ENCODE results near the gene PTPRR. TPM values are rescaled to one million over a fixed set of nuclear protein-coding genes. Genes with fewer than 3 reads are reported as not detected.
"Not testable (repeated sequence)": the region's sequence is repeated elsewhere in the genome, so short reads cannot be mapped to it uniquely, and the experiment has no call there.

The PTPRR gene
- total RNA-seq, 4 donors from 2014 or later, result 0.57 to 2.1 (median 0.84) TPM

DNA sequence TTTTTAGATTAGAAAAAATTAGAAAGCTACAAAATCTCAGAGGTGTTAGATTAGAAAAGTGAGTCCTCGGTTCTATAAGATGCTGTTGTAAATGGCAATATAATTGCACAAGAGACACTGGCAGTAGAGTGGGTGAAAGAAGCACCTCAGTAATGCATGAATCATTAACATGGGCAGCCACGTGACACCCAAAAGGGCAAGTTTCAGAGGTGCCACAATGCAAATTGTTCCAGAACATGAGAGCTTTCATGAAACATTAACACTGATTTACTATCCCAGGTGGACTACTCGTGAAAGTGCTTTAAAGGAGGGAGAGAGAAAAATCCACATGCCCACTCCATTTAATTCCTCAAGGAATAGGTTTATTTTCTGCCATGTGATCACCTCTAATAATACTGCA lies 108.4 kb downstream of the PTPRR start:
- WGBS, result 67% methylated on average over 3 of the region's 3 CpGs
- TF ChIP-seq POLR2A (IDR thresholded peaks at IDR 0.05; ENCODE audit: low read depth) (no peak), POLR2AphosphoS5 (IDR thresholded peaks at IDR 0.05) (no peak), EP300 (IDR thresholded peaks at IDR 0.05) (no peak)
- TF ChIP-seq, protein P1, sequence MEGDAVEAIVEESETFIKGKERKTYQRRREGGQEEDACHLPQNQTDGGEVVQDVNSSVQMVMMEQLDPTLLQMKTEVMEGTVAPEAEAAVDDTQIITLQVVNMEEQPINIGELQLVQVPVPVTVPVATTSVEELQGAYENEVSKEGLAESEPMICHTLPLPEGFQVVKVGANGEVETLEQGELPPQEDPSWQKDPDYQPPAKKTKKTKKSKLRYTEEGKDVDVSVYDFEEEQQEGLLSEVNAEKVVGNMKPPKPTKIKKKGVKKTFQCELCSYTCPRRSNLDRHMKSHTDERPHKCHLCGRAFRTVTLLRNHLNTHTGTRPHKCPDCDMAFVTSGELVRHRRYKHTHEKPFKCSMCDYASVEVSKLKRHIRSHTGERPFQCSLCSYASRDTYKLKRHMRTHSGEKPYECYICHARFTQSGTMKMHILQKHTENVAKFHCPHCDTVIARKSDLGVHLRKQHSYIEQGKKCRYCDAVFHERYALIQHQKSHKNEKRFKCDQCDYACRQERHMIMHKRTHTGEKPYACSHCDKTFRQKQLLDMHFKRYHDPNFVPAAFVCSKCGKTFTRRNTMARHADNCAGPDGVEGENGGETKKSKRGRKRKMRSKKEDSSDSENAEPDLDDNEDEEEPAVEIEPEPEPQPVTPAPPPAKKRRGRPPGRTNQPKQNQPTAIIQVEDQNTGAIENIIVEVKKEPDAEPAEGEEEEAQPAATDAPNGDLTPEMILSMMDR (IDR thresholded peaks at IDR 0.05), result no peak
- no peak for DNase-seq (ENCODE audit: extremely low spot score)
- Histone ChIP-seq H3K4me1 (no peaks in the 10 kb centered on the region), H3K4me3 (no peak overlapping the region), H3K9me3 (peaks cover 0 to 6% (median 0%) of the 10 kb centered on the region in 4 donors), H3K27ac (replicated peaks in 1 of 4) (no peak overlapping the region), H3K36me3 (no peaks in the 10 kb centered on the region), H3K27me3 (no peaks in the 10 kb centered on the region)
- intact Hi-C loops (cut with DNase I), result no loop called here

GRCh38 chr12:70809887-70810286 lies 110.7 kb downstream of the PTPRR start:
- Histone ChIP-seq H3K4me3 (no peak overlapping the region), H3K36me3 (no peaks in the 10 kb centered on the region), H3K9me3 (peaks cover 0 to under 1% (median 0%) of the 10 kb centered on the region in 4 donors), H3K27me3 (no peaks in the 10 kb centered on the region), H3K4me1 (no peaks in the 10 kb centered on the region), H3K27ac (replicated peaks in 1 of 4) (no peak overlapping the region)
- TF ChIP-seq EP300 (IDR thresholded peaks at IDR 0.05), result no peak
- no peak for TF ChIP-seq POLR2AphosphoS5 (IDR thresholded peaks at IDR 0.05)
- no peak for TF ChIP-seq POLR2A (IDR thresholded peaks at IDR 0.05; ENCODE audit: low read depth)
- WGBS, result 76% methylated on average over 4 of the region's 4 CpGs
- intact Hi-C loops (cut with DNase I), result no loop called here
- no peak for DNase-seq (ENCODE audit: extremely low spot score)

DNA sequence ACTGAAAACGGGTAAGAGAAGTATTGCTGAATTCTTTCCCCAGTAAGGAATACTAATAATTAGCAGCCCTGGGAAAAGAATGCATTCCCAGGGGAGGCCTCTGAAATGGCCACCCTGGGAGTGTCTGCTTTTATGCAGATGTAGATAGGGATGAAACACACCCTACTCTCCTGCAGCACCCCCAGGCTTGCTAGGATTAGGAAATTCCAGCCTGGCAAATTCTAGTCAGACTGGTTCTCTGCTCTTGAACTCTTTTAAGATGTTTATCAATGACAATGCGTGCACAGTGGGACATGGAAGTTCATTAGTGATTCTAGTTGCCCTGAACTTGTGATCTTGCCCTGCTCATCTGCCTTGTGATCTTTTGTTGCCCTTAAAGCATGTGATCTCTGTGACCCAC lies 112.5 kb downstream of the PTPRR start:
- H3K4me1 ChIP-seq; H3K4me3 ChIP-seq; H3K27ac ChIP-seq (replicated peaks in 1 of 4); H3K27me3 ChIP-seq; H3K36me3 ChIP-seq; intact Hi-C loops (cut with DNase I); DNase-seq (ENCODE audit: extremely low spot score); H3K9me3 ChIP-seq: not testable (repeated sequence)
- 78% methylated on average over 2 of the region's 2 CpGs for WGBS

- no peak overlapping the region for H3K4me3 ChIP-seq
- WGBS, result 79% methylated on average over 1 of the region's 1 CpG
- TF ChIP-seq POLR2AphosphoS5 (IDR thresholded peaks at IDR 0.05) (no peak), POLR2A (IDR thresholded peaks at IDR 0.05; ENCODE audit: low read depth) (no peak)
- no peaks in the 10 kb centered on the region for H3K4me1 ChIP-seq
- H3K27me3 ChIP-seq, result no peaks in the 10 kb centered on the region
- intact Hi-C loops (cut with DNase I), result no loop called here
- H3K36me3 ChIP-seq, result no peaks in the 10 kb centered on the region
- no peaks in the 10 kb centered on the region for H3K9me3 ChIP-seq
- no peak for DNase-seq (ENCODE audit: extremely low spot score)
- H3K27ac ChIP-seq (replicated peaks in 1 of 4), result no peak overlapping the region
Measured at GRCh38 chr12:70806827-70807226, 113.7 kb downstream of the PTPRR start.

- Histone ChIP-seq H3K36me3 (no peaks in the 10 kb centered on the region), H3K9me3 (no peaks in the 10 kb centered on the region), H3K4me3 (no peak overlapping the region), H3K27ac (replicated peaks in 1 of 4) (no peak overlapping the region), H3K4me1 (no peaks in the 10 kb centered on the region), H3K27me3 (no peaks in the 10 kb centered on the region)
- no peak for TF ChIP-seq POLR2AphosphoS5 (IDR thresholded peaks at IDR 0.05)
- TF ChIP-seq POLR2A (IDR thresholded peaks at IDR 0.05; ENCODE audit: low read depth), result no peak
- TF ChIP-seq EP300 (IDR thresholded peaks at IDR 0.05), result no peak
- TF ChIP-seq, protein P1 (IDR thresholded peaks at IDR 0.05), result no peak
- 87% methylated on average over 1 of the region's 1 CpG for WGBS
- no peak for DNase-seq (ENCODE audit: extremely low spot score)
- intact Hi-C loops (cut with DNase I), result no loop called here
Measured at GRCh38 chr12:70806043-70806442, 114.5 kb downstream of the PTPRR start.

- TF ChIP-seq EP300 (IDR thresholded peaks at IDR 0.05) (no peak), POLR2A (IDR thresholded peaks at IDR 0.05; ENCODE audit: low read depth) (no peak), POLR2AphosphoS5 (IDR thresholded peaks at IDR 0.05) (no peak)
- TF ChIP-seq, protein P1 (IDR thresholded peaks at IDR 0.05), result no peak
- no peak for DNase-seq (ENCODE audit: extremely low spot score)
- Histone ChIP-seq H3K4me1 (no peaks in the 10 kb centered on the region), H3K4me3 (no peak overlapping the region), H3K27ac (replicated peaks in 1 of 4) (no peak overlapping the region), H3K27me3 (no peaks in the 10 kb centered on the region), H3K9me3 (no peaks in the 10 kb centered on the region), H3K36me3 (no peaks in the 10 kb centered on the region)
- intact Hi-C loops (cut with DNase I), result no loop called here
- WGBS, result 75% methylated on average over 2 of the region's 2 CpGs
Measured at GRCh38 chr12:70798016-70798783, 122.3 kb downstream of the PTPRR start.

Data from esophagus muscularis mucosa (tissue), 4 donors.